Caco-2 (cell line): ENCODE measurements around the gene PLXNB2. TPM values are rescaled to one million over a fixed set of nuclear protein-coding genes. Genes with fewer than 3 reads are reported as not detected.

ENCODE experiments used
- BruUV-seq: library from RNA; stranded (reverse); fragments of 400-500 nt; replicated peaks from 2 replicates; lab custom pipeline; 2021; lab: Mats Ljungman, UMichigan
- CTCF ChIA-PET: fragments of 300-600 bp; sonication (Branson Sonifier 250); formaldehyde crosslinking; loops from one replicate; lab custom pipeline; 2022; ENCODE audit warnings: antibody characterized with exemption; lab: Charles Lee
- POLR2A ChIA-PET: fragments of 300-600 bp; sonication (Branson Sonifier 250); formaldehyde crosslinking; loops from one replicate; lab custom pipeline; 2022; ENCODE audit warnings: antibody characterized with exemption; lab: Charles Lee
- DNase-seq, 2 experiments: peaks; one replicate each; pipeline versions ENCODE4 v3.0.0 to v3.0.0-alpha.2; 2020 to 2022
- H3K27me3 ChIP-seq: replicated peaks from 2 replicates; pipeline ENCODE4 v1.6.0; 2011; ENCODE audit warnings: low read length; ENCODE audit not compliant: control insufficient read depth, insufficient read depth
- H3K36me3 ChIP-seq: 2 replicates; pipeline ENCODE4 v1.5.1; 2011; ENCODE audit warnings: low read length; ENCODE audit not compliant: control insufficient read depth, insufficient read depth
- H3K4me1 ChIP-seq: fragments of 250-450 bp; sonication (Bioruptor Pico); 2 replicates; pipeline ENCODE4 v1.5.1; 2020; ENCODE audit warnings: mild to moderate bottlenecking
- H3K4me3 ChIP-seq: 2 replicates; pipeline ENCODE4 v1.5.1; 2011; ENCODE audit warnings: low read depth, mild to moderate bottlenecking, control low read depth, low read length
- H3K9me3 ChIP-seq: fragments of 250-450 bp; sonication (Bioruptor Pico); 2 replicates; pipeline ENCODE4 v1.5.1; 2020; ENCODE audit warnings: mild to moderate bottlenecking, moderate library complexity
- H3K27ac Mint-ChIP-seq: one replicate; pipeline ENCODE4 v1.8.0; 2022; ENCODE audit warnings: mixed read lengths; ENCODE audit not compliant: unreplicated experiment
- H3K27me3 Mint-ChIP-seq: one replicate; pipeline ENCODE4 v1.8.0; 2022; ENCODE audit warnings: mixed read lengths; ENCODE audit not compliant: insufficient read depth, unreplicated experiment
- H3K36me3 Mint-ChIP-seq: one replicate; pipeline ENCODE4 v1.8.0; 2022; ENCODE audit warnings: mild to moderate bottlenecking, mixed read lengths; ENCODE audit not compliant: insufficient read depth, unreplicated experiment
- H3K4me1 Mint-ChIP-seq: one replicate; pipeline ENCODE4 v1.8.0; 2022; ENCODE audit warnings: low read depth, mixed read lengths; ENCODE audit not compliant: unreplicated experiment
- H3K4me3 Mint-ChIP-seq: one replicate; pipeline ENCODE4 v1.8.0; 2022; ENCODE audit warnings: mild to moderate bottlenecking, moderate library complexity, mixed read lengths; ENCODE audit not compliant: unreplicated experiment
- H3K9me3 Mint-ChIP-seq: one replicate; pipeline ENCODE4 v1.8.0; 2022; ENCODE audit warnings: mixed read lengths; ENCODE audit not compliant: unreplicated experiment
- intact Hi-C: fragments of 100-400 bp; cut with micrococcal nuclease; formaldehyde crosslinking; loops from one replicate; pipeline ENCODE4 v1.10.0; 2022; ENCODE audit not compliant: unreplicated experiment
- total RNA-seq: library from RNA; stranded (reverse); gene quantifications from 2 replicates; pipeline ENCODE4 v1.2.3, GENCODE V29; 2022
- TF ChIP-seq, protein P1 (sequence below), 2 experiments: fragments of 200-600 bp in 1 of 2; IDR thresholded peaks; 1 replicate in 1 of 2; 2 replicates in 1 of 2; pipeline versions ENCODE4 v1.5.1 to v1.8.0; 2011 to 2022; ENCODE audit warnings: antibody characterized with exemption in 1 of 2, control low read depth in 1 of 2, inconsistent platforms in 1 of 2, low read depth in 1 of 2, low read length in 1 of 2, mild to moderate bottlenecking in 1 of 2, moderate library complexity in 1 of 2; ENCODE audit not compliant: insufficient read depth in 1 of 2, severe bottlenecking in 1 of 2, unreplicated experiment in 1 of 2

The PLXNB2 gene
- total RNA-seq, 1 experiment from 2014 or later, result 260 TPM

DNA sequence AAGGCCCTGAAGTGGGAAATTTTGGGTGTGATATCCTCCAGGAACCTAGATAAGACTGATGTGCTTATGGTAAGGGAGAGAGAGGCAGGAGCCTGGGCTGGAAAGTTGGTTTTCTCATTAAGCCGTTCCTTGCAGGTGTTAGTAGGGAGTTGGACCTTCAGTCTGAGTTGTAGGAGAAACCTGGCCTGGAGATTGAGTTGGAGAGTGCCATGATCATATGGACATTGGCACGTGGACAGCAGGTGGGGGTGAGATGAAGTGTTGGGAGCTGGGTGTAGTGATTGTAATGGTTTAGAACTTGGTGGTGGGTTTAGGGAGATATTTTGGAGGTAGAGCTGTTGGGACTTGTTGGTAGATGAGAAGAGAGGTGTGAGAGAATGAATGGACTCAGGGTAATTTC is 40.6 kb upstream of the PLXNB2 start:
- DNase-seq, result no peak
- Histone ChIP-seq H3K36me3 (no peaks in the 10 kb centered on the region), H3K9me3 (no peaks in the 10 kb centered on the region), H3K27me3 (no peaks in the 10 kb centered on the region), H3K4me3 (no peak overlapping the region), H3K4me1 (no peaks in the 10 kb centered on the region)
- Mint-ChIP-seq H3K36me3 (peaks cover 3% of the 10 kb centered on the region), H3K27ac (no peak overlapping the region), H3K4me3 (no peak overlapping the region), H3K27me3 (no peaks in the 10 kb centered on the region), H3K4me1 (no peaks in the 10 kb centered on the region), H3K9me3 (no peaks in the 10 kb centered on the region)
- intact Hi-C loops, result no loop called here
- ChIA-PET CTCF (no interaction called here), POLR2A (interaction anchor here (0.6 kb wide), 1 partner anchor 77 kb away, joined by 6 read pairs; no protein-coding TSS in a partner anchor)
- BruUV-seq, result no TSS peak
- TF ChIP-seq, protein P1, sequence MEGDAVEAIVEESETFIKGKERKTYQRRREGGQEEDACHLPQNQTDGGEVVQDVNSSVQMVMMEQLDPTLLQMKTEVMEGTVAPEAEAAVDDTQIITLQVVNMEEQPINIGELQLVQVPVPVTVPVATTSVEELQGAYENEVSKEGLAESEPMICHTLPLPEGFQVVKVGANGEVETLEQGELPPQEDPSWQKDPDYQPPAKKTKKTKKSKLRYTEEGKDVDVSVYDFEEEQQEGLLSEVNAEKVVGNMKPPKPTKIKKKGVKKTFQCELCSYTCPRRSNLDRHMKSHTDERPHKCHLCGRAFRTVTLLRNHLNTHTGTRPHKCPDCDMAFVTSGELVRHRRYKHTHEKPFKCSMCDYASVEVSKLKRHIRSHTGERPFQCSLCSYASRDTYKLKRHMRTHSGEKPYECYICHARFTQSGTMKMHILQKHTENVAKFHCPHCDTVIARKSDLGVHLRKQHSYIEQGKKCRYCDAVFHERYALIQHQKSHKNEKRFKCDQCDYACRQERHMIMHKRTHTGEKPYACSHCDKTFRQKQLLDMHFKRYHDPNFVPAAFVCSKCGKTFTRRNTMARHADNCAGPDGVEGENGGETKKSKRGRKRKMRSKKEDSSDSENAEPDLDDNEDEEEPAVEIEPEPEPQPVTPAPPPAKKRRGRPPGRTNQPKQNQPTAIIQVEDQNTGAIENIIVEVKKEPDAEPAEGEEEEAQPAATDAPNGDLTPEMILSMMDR (IDR thresholded peaks at IDR 0.05; ENCODE audit: insufficient read depth in 1 of 2, low read depth in 1 of 2, low read length in 1 of 2, severe bottlenecking in 1 of 2, unreplicated experiment in 1 of 2), result no peak

DNA sequence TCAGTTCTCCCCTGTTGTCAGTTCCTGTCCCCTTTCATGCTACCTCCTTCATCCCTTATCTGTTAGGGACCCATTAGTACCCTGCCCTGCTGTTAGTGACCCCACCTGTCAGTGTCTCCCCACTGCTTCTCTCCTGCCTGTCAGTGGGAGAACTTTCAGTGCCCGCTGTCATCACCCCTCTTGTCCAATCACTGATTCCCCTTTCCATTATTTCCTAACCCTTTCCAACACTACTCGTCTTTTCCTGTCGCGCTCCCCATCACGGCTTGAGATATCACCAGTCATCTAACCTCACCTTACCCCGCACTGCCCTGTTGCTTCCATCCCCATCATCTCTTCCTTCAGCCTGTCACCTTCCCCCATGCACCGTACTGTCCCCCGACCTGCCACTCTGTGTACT is 39.7 kb upstream of the PLXNB2 start:
- Mint-ChIP-seq H3K9me3 (no peaks in the 10 kb centered on the region), H3K36me3 (no peaks in the 10 kb centered on the region), H3K4me1 (no peaks in the 10 kb centered on the region), H3K27me3 (no peaks in the 10 kb centered on the region), H3K4me3 (no peak overlapping the region), H3K27ac (no peak overlapping the region)
- Histone ChIP-seq H3K4me3 (no peak overlapping the region), H3K27me3 (no peaks in the 10 kb centered on the region), H3K9me3 (no peaks in the 10 kb centered on the region), H3K4me1 (no peaks in the 10 kb centered on the region), H3K36me3 (no peaks in the 10 kb centered on the region)
- CTCF ChIA-PET, result no interaction called here
- no peak for DNase-seq
- TF ChIP-seq, protein P1 (IDR thresholded peaks at IDR 0.05; ENCODE audit: insufficient read depth in 1 of 2, low read depth in 1 of 2, low read length in 1 of 2, severe bottlenecking in 1 of 2, unreplicated experiment in 1 of 2), result no peak
- POLR2A ChIA-PET, result interaction anchor here (0.6 kb wide), 1 partner anchor 76 kb away, joined by 6 read pairs; no protein-coding TSS in a partner anchor
- intact Hi-C loops, result no loop called here
- BruUV-seq, result no TSS peak

DNA sequence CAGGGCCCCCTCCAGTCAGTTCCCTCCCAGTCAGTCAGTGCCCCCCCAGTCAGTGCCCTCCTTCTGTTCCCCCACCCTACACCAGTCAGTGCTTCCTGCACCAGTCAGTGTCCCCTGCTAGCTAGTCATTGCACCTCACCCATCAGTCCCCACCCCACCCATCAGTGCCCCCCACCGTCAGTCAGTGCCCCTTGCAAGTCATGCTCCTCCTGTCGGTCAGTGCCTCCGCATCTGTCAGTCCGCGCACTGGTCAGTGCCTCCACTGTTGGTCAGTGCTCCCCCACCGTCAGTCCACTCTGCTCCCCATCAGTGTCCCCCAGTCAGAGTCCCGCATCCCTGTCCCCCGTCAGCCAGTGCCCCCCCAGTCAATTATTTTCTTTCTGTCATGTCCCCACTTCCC is 39.0 kb upstream of the PLXNB2 start:
- no peaks in the 10 kb centered on the region for H3K4me1 ChIP-seq
- ChIA-PET POLR2A (no interaction called here), CTCF (no interaction called here)
- DNase-seq, result no peak
- intact Hi-C loops, result no loop called here
- no peak overlapping the region for H3K4me3 ChIP-seq
- peaks cover 3% of the 10 kb centered on the region for H3K4me1 Mint-ChIP-seq
- TF ChIP-seq, protein P1 (IDR thresholded peaks at IDR 0.05; ENCODE audit: insufficient read depth in 1 of 2, low read depth in 1 of 2, low read length in 1 of 2, severe bottlenecking in 1 of 2, unreplicated experiment in 1 of 2), result no peak
- H3K27me3 ChIP-seq, result no peaks in the 10 kb centered on the region
- H3K27me3 Mint-ChIP-seq, result no peaks in the 10 kb centered on the region
- H3K4me3 Mint-ChIP-seq, result no peak overlapping the region
- BruUV-seq, result no TSS peak
- no peaks in the 10 kb centered on the region for H3K36me3 Mint-ChIP-seq
- H3K9me3 Mint-ChIP-seq, result no peaks in the 10 kb centered on the region
- no peaks in the 10 kb centered on the region for H3K36me3 ChIP-seq
- H3K9me3 ChIP-seq, result no peaks in the 10 kb centered on the region
- H3K27ac Mint-ChIP-seq, result no peak overlapping the region
